Ovary (tissue), 3 donors: ENCODE results near the gene PPTC7.

Experiments used
- CTCF ChIP-seq, 3 donors: fragments of 450-650 bp in 2 of 3; fragments of 200-600 bp in 1 of 3; IDR thresholded peaks; one replicate each; pipeline versions ENCODE4 v1.5.1 to v1.8.0; 2016 to 2022; ENCODE audit warnings: antibody characterized with exemption in 3 of 3, mild to moderate bottlenecking in 1 of 3
- EP300 ChIP-seq: sonication (generic); formaldehyde crosslinking; IDR thresholded peaks from one replicate; pipeline ENCODE4 v1.6.1; 2017; ENCODE audit warnings: antibody characterized with exemption
- POLR2A ChIP-seq: fragments of 450-650 bp; IDR thresholded peaks from one replicate; pipeline ENCODE4 v1.6.1; 2017; ENCODE audit warnings: antibody characterized with exemption, mild to moderate bottlenecking, moderate library complexity
- donor health status: DM: no; HTN: no; CAD: no.

- no peak for TF ChIP-seq CTCF (IDR thresholded peaks at IDR 0.05)
- TF ChIP-seq POLR2A = no peak
- TF ChIP-seq EP300 = no peak
Measured at GRCh38 chr12:110534811-110535210, 48.3 kb downstream of the PPTC7 start.
